Measurements from ENCODE around the gene KIFBP.

- TF ChIP-seq FOXJ3 (CRISPR knock-in tag; IDR thresholded peaks at IDR 0.05) (no peak), CTCF (IDR thresholded peaks at IDR 0.05) (no peak)
These were observed 20.8 kb downstream of the KIFBP start for GRCh38 chr10:69009360-69009759.
